H9 (cell line): ENCODE results near the gene PRRC2B. TPM values are rescaled to one million over a fixed set of nuclear protein-coding genes. Genes with fewer than 3 reads are reported as not detected.

Experiments used
- DNase-seq: peaks from one replicate; pipeline ENCODE4 v3.0.0-alpha.2; 2017
- H2AFZ ChIP-seq: one replicate; pipeline ENCODE4 v1.6.1; 2013; ENCODE audit warnings: mild to moderate bottlenecking, low read length, control low read depth, moderate library complexity
- H2AK5ac ChIP-seq: 2 replicates; pipeline ENCODE4 v1.6.1; 2013; ENCODE audit warnings: low read length, control low read depth, mixed read lengths; ENCODE audit not compliant: insufficient read length
- H2BK120ac ChIP-seq: one replicate; pipeline ENCODE4 v1.6.1; 2013; ENCODE audit warnings: low read depth, mild to moderate bottlenecking, low read length, control low read depth, inconsistent platforms; ENCODE audit not compliant: poor library complexity, severe bottlenecking
- H2BK12ac ChIP-seq: 2 replicates; pipeline ENCODE4 v1.6.1; 2013; ENCODE audit warnings: low read length, control low read depth, mixed read lengths, low read depth; ENCODE audit not compliant: insufficient read length
- H2BK15ac ChIP-seq: 2 replicates; pipeline ENCODE4 v1.6.1; 2013; ENCODE audit warnings: low read depth, low read length, control low read depth
- H2BK20ac ChIP-seq: one replicate; pipeline ENCODE4 v1.6.1; 2013; ENCODE audit warnings: low read depth, mild to moderate bottlenecking, low read length, control low read depth, inconsistent platforms; ENCODE audit not compliant: poor library complexity, severe bottlenecking
- H2BK5ac ChIP-seq: 2 replicates; pipeline ENCODE4 v1.6.1; 2013; ENCODE audit warnings: low read length, control low read depth, mixed read lengths; ENCODE audit not compliant: insufficient read length
- H3K14ac ChIP-seq: 2 replicates; pipeline ENCODE4 v1.6.1; 2013; ENCODE audit warnings: low read length, control low read depth; ENCODE audit not compliant: insufficient read depth
- H3K18ac ChIP-seq: 2 replicates; pipeline ENCODE4 v1.6.1; 2013; ENCODE audit warnings: low read depth, mild to moderate bottlenecking, mixed read lengths, low read length, control low read depth; ENCODE audit not compliant: insufficient read length
- H3K23ac ChIP-seq: 2 replicates; pipeline ENCODE4 v1.6.1; 2013; ENCODE audit warnings: low read length, control low read depth, mixed read lengths, low read depth; ENCODE audit not compliant: insufficient read length
- H3K23me2 ChIP-seq: 2 replicates; pipeline ENCODE4 v1.6.1; 2013; ENCODE audit warnings: low read depth, mild to moderate bottlenecking, mixed read lengths, low read length, control low read depth; ENCODE audit not compliant: insufficient read length, poor library complexity, severe bottlenecking
- H3K27ac ChIP-seq: 2 replicates; pipeline ENCODE4 v1.5.1; 2013; ENCODE audit warnings: low read length, control low read depth, mixed read lengths, low read depth; ENCODE audit not compliant: insufficient read length
- H3K27me3 ChIP-seq: 2 replicates; pipeline ENCODE4 v1.6.1; 2013; ENCODE audit warnings: low read length, control low read depth, inconsistent platforms; ENCODE audit not compliant: insufficient read depth
- H3K4ac ChIP-seq: 2 replicates; pipeline ENCODE4 v1.6.1; 2013; ENCODE audit warnings: low read depth, mild to moderate bottlenecking, control low read depth, inconsistent platforms, low read length, moderate library complexity
- H3K4me1 ChIP-seq: 2 replicates; pipeline ENCODE4 v1.6.1; 2013; ENCODE audit warnings: low read length, control low read depth, inconsistent platforms; ENCODE audit not compliant: insufficient read depth
- H3K4me2 ChIP-seq: 2 replicates; pipeline ENCODE4 v1.6.1; 2013; ENCODE audit warnings: low read length, control low read depth, mixed read lengths; ENCODE audit not compliant: insufficient read length, insufficient read depth
- H3K56ac ChIP-seq: 2 replicates; pipeline ENCODE4 v1.6.1; 2013; ENCODE audit warnings: low read depth, mild to moderate bottlenecking, mixed read lengths, low read length, control low read depth; ENCODE audit not compliant: insufficient read length
- H3K79me1 ChIP-seq: 2 replicates; pipeline ENCODE4 v1.6.1; 2013; ENCODE audit warnings: low read depth, mild to moderate bottlenecking, moderate library complexity, low read length, control low read depth, inconsistent platforms; ENCODE audit not compliant: insufficient read depth, poor library complexity, severe bottlenecking
- H3K79me2 ChIP-seq: 2 replicates; pipeline ENCODE4 v1.6.1; 2013; ENCODE audit warnings: low read length, control low read depth, inconsistent platforms; ENCODE audit not compliant: insufficient read depth
- H3K9ac ChIP-seq: 2 replicates; pipeline ENCODE4 v1.6.1; 2013; ENCODE audit warnings: low read length, control low read depth, mixed read lengths; ENCODE audit not compliant: insufficient read length; ENCODE audit errors: extremely low read depth
- H3K9me3 ChIP-seq: one replicate; pipeline ENCODE4 v1.6.1; 2013; ENCODE audit warnings: low read depth, low read length, inconsistent platforms; ENCODE audit not compliant: control insufficient read depth
- H3T11ph ChIP-seq: one replicate; pipeline ENCODE4 v1.6.1; 2013; ENCODE audit warnings: mild to moderate bottlenecking, low read length, control low read depth, inconsistent platforms
- H4K20me1 ChIP-seq: one replicate; pipeline ENCODE4 v1.6.1; 2013; ENCODE audit not compliant: control insufficient read depth, insufficient read length, insufficient read depth
- H4K5ac ChIP-seq: 2 replicates; pipeline ENCODE4 v1.6.1; 2013; ENCODE audit warnings: low read depth, mild to moderate bottlenecking, mixed read lengths, low read length, control low read depth; ENCODE audit not compliant: insufficient read length
- H4K8ac ChIP-seq: replicated peaks from 2 replicates; pipeline ENCODE4 v1.6.1; 2013; ENCODE audit warnings: low read length, control low read depth, mixed read lengths, low read depth; ENCODE audit not compliant: insufficient read length
- H4K91ac ChIP-seq: 2 replicates; pipeline ENCODE4 v1.6.1; 2013; ENCODE audit warnings: low read depth, mild to moderate bottlenecking, moderate library complexity, mixed read lengths, low read length, control low read depth; ENCODE audit not compliant: insufficient read length
- H3K27ac Mint-ChIP-seq, 3 experiments: 2 replicates in 2 of 3; 3 replicates in 1 of 3; pipeline ENCODE4 v1.8.0; 2020 to 2021; ENCODE audit warnings: mixed read lengths in 3 of 3, mild to moderate bottlenecking in 1 of 3, moderate library complexity in 1 of 3
- H3K27me3 Mint-ChIP-seq: 2 replicates; pipeline ENCODE4 v1.8.0; 2021; ENCODE audit warnings: low read depth, mild to moderate bottlenecking, moderate library complexity, mixed read lengths
- H3K36me3 Mint-ChIP-seq, 3 experiments: 2 replicates in 2 of 3; 3 replicates in 1 of 3; pipeline ENCODE4 v1.8.0; 2020 to 2021; ENCODE audit warnings: low read depth in 3 of 3, mixed read lengths in 3 of 3; ENCODE audit not compliant: insufficient read depth in 1 of 3
- H3K4me1 Mint-ChIP-seq, 2 experiments: 2 replicates each; pipeline ENCODE4 v1.8.0; 2020; ENCODE audit warnings: mixed read lengths in 2 of 2
- H3K4me3 Mint-ChIP-seq, 2 experiments: 2 replicates in 1 of 2; 3 replicates in 1 of 2; pipeline ENCODE4 v1.8.0; 2020 to 2021; ENCODE audit warnings: mild to moderate bottlenecking in 2 of 2, mixed read lengths in 2 of 2, moderate library complexity in 1 of 2
- H3K9me3 Mint-ChIP-seq, 2 experiments: 2 replicates in 1 of 2; 3 replicates in 1 of 2; pipeline ENCODE4 v1.8.0; 2020; ENCODE audit warnings: mild to moderate bottlenecking in 2 of 2, mixed read lengths in 2 of 2, moderate library complexity in 1 of 2
- CTCF ChIP-seq: fragments of 200-600 bp; sonication (generic); conservative IDR thresholded peaks from 3 replicates; pipeline ENCODE4 v1.8.0; 2021; ENCODE audit warnings: antibody characterized with exemption, mild to moderate bottlenecking
- WGBS: extraction: QIAGEN DNeasy Blood & Tissue Kit; methylation state at CpG from one replicate; pipeline ENCODE4 v1.1.7; 2013; ENCODE audit warnings: missing lambda C conversion rate, low lambda C conversion rate, mixed read lengths; ENCODE audit not compliant: insufficient read length; ENCODE audit errors: extremely low coverage; 5-methylcytosine and 5-hydroxymethylcytosine counted together
- total RNA-seq: library from RNA; stranded (reverse); gene quantifications from 2 replicates; pipeline ENCODE4 v1.2.1, GENCODE V29; 2021

The PRRC2B gene
- total RNA-seq, 1 experiment from 2014 or later: 251 TPM

DNA sequence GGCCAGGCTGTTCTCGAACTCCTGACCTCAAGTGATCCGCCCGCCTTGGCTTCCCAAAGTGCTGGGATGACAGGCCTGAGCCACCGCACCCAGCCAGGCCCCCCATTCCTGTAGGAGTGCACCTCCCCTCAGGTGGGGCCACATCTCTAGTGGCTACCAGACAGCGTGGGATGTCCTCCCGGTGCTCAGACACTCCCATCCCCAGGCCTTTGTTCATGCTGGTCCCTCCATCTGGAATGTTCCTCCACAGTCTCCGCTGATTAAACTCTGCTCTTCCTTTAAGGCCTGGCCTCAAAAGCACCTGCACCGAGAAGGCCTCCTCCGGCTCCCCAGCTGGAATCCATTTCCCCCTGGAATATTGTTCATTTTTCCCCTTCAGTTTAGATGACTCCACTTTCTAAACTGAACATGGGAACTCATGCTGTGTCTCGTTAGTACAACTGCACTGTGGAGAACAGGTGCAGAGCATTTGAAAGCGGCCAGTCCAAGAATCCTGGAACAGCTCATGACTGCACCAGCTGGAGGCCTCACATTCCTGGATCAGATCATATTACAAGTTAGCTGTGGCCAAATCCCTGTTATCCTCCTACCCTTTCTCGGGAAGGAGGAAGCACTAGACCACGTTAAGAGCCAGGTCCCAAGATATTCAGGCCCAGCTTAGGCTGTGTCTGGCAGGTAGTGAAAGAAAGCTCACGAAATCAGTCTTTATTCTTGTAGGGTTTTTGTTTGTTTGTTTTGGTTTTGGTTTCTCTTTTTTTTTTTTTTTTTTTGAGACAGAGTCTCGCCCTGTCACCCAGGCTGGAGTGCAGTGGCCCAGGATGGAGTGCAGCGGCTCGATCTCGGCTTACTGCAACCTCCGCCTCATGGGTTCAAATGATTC lies 10.8 kb upstream of the PRRC2B start:
- Histone ChIP-seq H4K91ac (no peak overlapping the region), H3K79me2 (no peaks in the 10 kb centered on the region), H3K14ac (no peak overlapping the region), H3K27me3 (no peaks in the 10 kb centered on the region), H3K18ac (no peak overlapping the region), H2BK120ac (peak overlapping the region; percentile 67), H3K79me1 (no peaks in the 10 kb centered on the region), H3K4me1 (peaks cover 4% of the 10 kb centered on the region; the same call in 1 of the 2 replicates), H2BK12ac (no peak overlapping the region), H3K56ac (no peak overlapping the region), H3K9ac (no peak overlapping the region), H3T11ph (no peak overlapping the region), H2AK5ac (no peak overlapping the region), H2BK5ac (no peak overlapping the region), H3K23ac (no peak overlapping the region), H2AFZ (no peak overlapping the region), H3K4me2 (peak overlapping the region; percentile 2), H3K9me3 (no peaks in the 10 kb centered on the region), H4K20me1 (no peaks in the 10 kb centered on the region), H4K8ac (no peak overlapping the region), H2BK15ac (no peak overlapping the region), H3K4ac (peak overlapping the region; percentile 70; the same call in 1 of the 2 replicates), H2BK20ac (no peak overlapping the region), H3K27ac (no peak overlapping the region), H4K5ac (no peak overlapping the region), H3K23me2 (no peaks in the 10 kb centered on the region)
- no peaks in the 10 kb centered on the region for H3K36me3 Mint-ChIP-seq
- peaks cover 20 to 29% of the 10 kb centered on the region in 2 experiments for H3K4me1 Mint-ChIP-seq
- peak; percentile 79 for DNase-seq
- H3K27me3 Mint-ChIP-seq: no peaks in the 10 kb centered on the region
- H3K9me3 Mint-ChIP-seq: no peaks in the 10 kb centered on the region
- TF ChIP-seq CTCF: no peak
- no CpG with 5 or more reads among the region's 19 CpGs for WGBS
- peak overlapping the region; percentile 89 to 96 (median 94) for H3K27ac Mint-ChIP-seq
- peak overlapping the region in 1 of 2 experiments; percentile 33; a peak in 2 of 5 replicates for H3K4me3 Mint-ChIP-seq
